K562 (cell line): Measurements from ENCODE around the gene CEP128. TPM values are rescaled to one million over a fixed set of nuclear protein-coding genes. Genes with fewer than 3 reads are reported as not detected.

Experiments used
- ATAC-seq: fragments of 200-7000 bp; cut with Tn5 transposase; 3 replicates; pipeline ENCODE4 v1.9.1; 2020; ENCODE audit warnings: moderate library complexity
- BruUV-seq: library from RNA; stranded (reverse); fragments of 400-500 nt; replicated peaks from 2 replicates; lab custom pipeline; 2021; lab: Mats Ljungman, UMichigan
- CTCF ChIA-PET: fragments of 300-600 bp; formaldehyde crosslinking; extraction: SDS; loops from one replicate; lab custom pipeline; 2021; ENCODE audit warnings: low intra/inter-chr PET ratio; lab: Yijun Ruan, JAX
- POLR2A ChIA-PET: fragments of 300-600, 350-650 bp; sonication (Branson Sonifier 250); formaldehyde crosslinking; extraction: SDS; loops from one replicate; lab custom pipeline; 2021; ENCODE audit warnings: antibody characterized with exemption, inconsistent platforms; lab: Yijun Ruan, JAX
- DNase-seq, 4 experiments: peaks; one replicate each; pipeline versions ENCODE4 v3.0.0 to v3.0.0-alpha.2; 2011 to 2018; ENCODE audit warnings: low spot score in 3 of 4, mixed read lengths in 3 of 4; ENCODE audit errors: extremely low read depth in 1 of 4
- FAIRE-seq: peaks from 2 replicates; lab custom pipeline; 2011; peaks lifted over from hg19 to GRCh38; lab: Jason Lieb, UNC
- H2AFZ ChIP-seq: 2 replicates; pipeline ENCODE4 v1.6.0; 2011; ENCODE audit warnings: low read depth, low read length, control low read depth, inconsistent platforms
- H3K27ac ChIP-seq: fragments of 200-600 bp; 3 replicates; pipeline ENCODE4 v1.8.0; 2011; ENCODE audit warnings: low read depth, mild to moderate bottlenecking, control low read depth, inconsistent platforms, low read length, moderate library complexity, mixed read lengths; ENCODE audit errors: extremely low read depth
- H3K27me3 ChIP-seq, 2 experiments: fragments of 300-600 bp in 1 of 2; 2 replicates in 1 of 2; 3 replicates in 1 of 2; pipeline versions ENCODE4 v1.6.0 to v1.8.0; 2011; ENCODE audit warnings: inconsistent platforms in 2 of 2, low read length in 2 of 2, mild to moderate bottlenecking in 1 of 2, mixed read lengths in 1 of 2, moderate library complexity in 1 of 2; ENCODE audit not compliant: control insufficient read depth in 2 of 2, insufficient read depth in 2 of 2
- H3K36me3 ChIP-seq: fragments of 300-600 bp; 3 replicates; pipeline ENCODE4 v1.8.0; 2011; ENCODE audit warnings: mild to moderate bottlenecking, low read length, inconsistent platforms; ENCODE audit not compliant: control insufficient read depth, insufficient read depth
- H3K4me1 ChIP-seq, 2 experiments: fragments of 200-600 bp in 1 of 2; replicated peaks in 1 of 2; 2 replicates in 1 of 2; 3 replicates in 1 of 2; pipeline versions ENCODE4 v1.5.1 to v1.8.0; 2011; ENCODE audit warnings: inconsistent platforms in 2 of 2, low read length in 2 of 2, mild to moderate bottlenecking in 1 of 2, mixed read lengths in 1 of 2, moderate library complexity in 1 of 2; ENCODE audit not compliant: control insufficient read depth in 2 of 2, insufficient read depth in 2 of 2
- H3K4me2 ChIP-seq: 2 replicates; pipeline ENCODE4 v1.6.1; 2011; ENCODE audit warnings: low read length, control low read depth, inconsistent platforms, mixed read lengths; ENCODE audit not compliant: insufficient read depth
- H3K4me3 ChIP-seq: fragments of 200-600 bp; sonication (generic), shearing (Covaris generic); 2 replicates; pipeline ENCODE4 v1.5.1; 2016; ENCODE audit warnings: control low read depth, inconsistent platforms
- H3K79me2 ChIP-seq: fragments of 200-600 bp; 3 replicates; pipeline ENCODE4 v1.8.0; 2011; ENCODE audit warnings: low read length, inconsistent platforms; ENCODE audit not compliant: control insufficient read depth, insufficient read depth
- H3K9ac ChIP-seq, 2 experiments: 2 replicates each; pipeline versions ENCODE4 v1.6.0 to v1.6.1; 2011; ENCODE audit warnings: low read depth in 2 of 2, low read length in 2 of 2, control low read depth in 1 of 2, inconsistent platforms in 1 of 2, mild to moderate bottlenecking in 1 of 2, mixed read lengths in 1 of 2; ENCODE audit not compliant: insufficient read depth in 1 of 2
- H3K9me1 ChIP-seq: one replicate; pipeline ENCODE4 v1.6.0; 2011; ENCODE audit warnings: inconsistent platforms, mild to moderate bottlenecking, low read length, moderate library complexity; ENCODE audit not compliant: control insufficient read depth, insufficient read depth
- H3K9me3 ChIP-seq: replicated peaks from 2 replicates; pipeline ENCODE4 v1.5.1; 2011; ENCODE audit warnings: low read depth, low read length, inconsistent platforms; ENCODE audit not compliant: control insufficient read depth, insufficient read depth
- H4K20me1 ChIP-seq: replicated peaks from 2 replicates; pipeline ENCODE4 v1.6.1; 2011; ENCODE audit warnings: low read length, inconsistent platforms, mixed read lengths; ENCODE audit not compliant: control insufficient read depth, insufficient read depth
- BRD9 ChIP-seq: fragments of 450-650 bp; IDR thresholded peaks from 2 replicates; pipeline ENCODE4 v1.6.1; 2018; ENCODE audit warnings: low read depth; ENCODE audit not compliant: partially characterized antibody
- DNMT1 ChIP-seq: fragments of 450-650 bp; IDR thresholded peaks from 2 replicates; pipeline ENCODE4 v1.6.1; 2016; ENCODE audit warnings: antibody characterized with exemption, mild to moderate bottlenecking
- ELF4 ChIP-seq: fragments of 450-650 bp; formaldehyde crosslinking; IDR thresholded peaks from 2 replicates; pipeline ENCODE4 v1.4.0; 2022; ENCODE audit warnings: missing genetic modification characterization
- FOXA1 ChIP-seq: fragments of 450-650 bp; IDR thresholded peaks from 2 replicates; pipeline ENCODE4 v1.6.1; 2016; ENCODE audit warnings: mild to moderate bottlenecking, borderline replicate concordance
- FOXK1 ChIP-seq: sonication (generic); formaldehyde crosslinking; IDR thresholded peaks from 2 replicates; pipeline ENCODE4 v1.8.0; 2022; ENCODE audit warnings: missing genetic modification reagents, mild to moderate bottlenecking, borderline replicate concordance
- MYC ChIP-seq, 2 experiments: fragments of 250-450 bp in 1 of 2; sonication (Bioruptor Pico) in 1 of 2; IDR thresholded peaks; 2 replicates each; pipeline versions ENCODE4 v1.5.1 to v1.6.1; 2012 to 2021; ENCODE audit warnings: low read depth in 2 of 2, borderline replicate concordance in 1 of 2, improper control_type of control experiment in 1 of 2, low read length in 1 of 2, mild to moderate bottlenecking in 1 of 2, moderate library complexity in 1 of 2
- MYNN ChIP-seq, 2 experiments: sonication (generic); formaldehyde crosslinking in 1 of 2; IDR thresholded peaks; 2 replicates each; pipeline versions ENCODE4 v1.5.0 to v1.6.1; 2016 to 2020; ENCODE audit warnings: antibody characterized with exemption in 1 of 2, missing genetic modification reagents in 1 of 2
- NR2C1 ChIP-seq, 2 experiments: fragments of 450-650 bp; IDR thresholded peaks; 2 replicates each; pipeline ENCODE4 v1.6.1; 2017; ENCODE audit warnings: mild to moderate bottlenecking in 2 of 2, antibody characterized with exemption in 1 of 2, inconsistent platforms in 1 of 2, missing compliant biosample characterization in 1 of 2, missing genetic modification characterization in 1 of 2
- SAFB ChIP-seq: fragments of 200-400 bp; formaldehyde crosslinking; IDR thresholded peaks from 2 replicates; pipeline ENCODE4 v1.6.1; 2017; ENCODE audit warnings: low read depth, low read length, borderline replicate concordance
- SMAD4 ChIP-seq: fragments of 250-450 bp; sonication (Bioruptor Pico); conservative IDR thresholded peaks from 2 replicates; pipeline ENCODE4 v1.8.0; 2021; ENCODE audit warnings: inconsistent platforms, mild to moderate bottlenecking, moderate library complexity
- SMARCE1 ChIP-seq: fragments of 450-650 bp; IDR thresholded peaks from 2 replicates; pipeline ENCODE4 v1.7.1; 2016; ENCODE audit warnings: mild to moderate bottlenecking
- SREBF1 ChIP-seq: fragments of 150-350 bp; IDR thresholded peaks from 2 replicates; pipeline ENCODE4 v1.6.1; 2014; ENCODE audit warnings: antibody characterized with exemption, low read depth, low read length, borderline replicate concordance
- YBX1 ChIP-seq: fragments of 450-650 bp; IDR thresholded peaks from 2 replicates; pipeline ENCODE4 v1.7.1; 2016; ENCODE audit warnings: mild to moderate bottlenecking
- WGBS: fragments of 100-300 bp; shearing (Covaris generic); methylation state at CpG from one replicate; pipeline ENCODE4 v1.1.6; 2016; ENCODE audit warnings: low coverage, mixed read lengths; ENCODE audit not compliant: insufficient coverage; ENCODE audit errors: missing lambda C conversion rate; 5-methylcytosine and 5-hydroxymethylcytosine counted together
- in situ Hi-C: fragments of 300-500 bp; cut with MboI; formaldehyde crosslinking; loops from 4 replicates; pipeline ENCODE4 v1.15.0; 2018; ENCODE audit warnings: inconsistent platforms, mixed read lengths
- intact Hi-C: fragments of 100-400 bp; cut with micrococcal nuclease; formaldehyde crosslinking; loops from 2 replicates; pipeline ENCODE4 v1.14.2; 2022
- polyA plus RNA-seq, 8 experiments: library from polyadenylated mRNA; depleted of rRNA in 4 of 8; stranded (reverse) in 5 of 8; unstranded in 3 of 8; fragments of >200 nt; fragmentation: Nextera tagmentation in 2 of 8; fragmentation: Illumina TruSeq in 1 of 8; extraction: Ambion mirVana in 2 of 8; extraction: Trizol in 1 of 8; gene quantifications; 2 replicates each; pipeline versions ENCODE4 v1.2.1 to v1.2.3, GENCODE V29; 2011 to 2014; ENCODE audit warnings: inconsistent platforms in 1 of 8, missing spikeins in 1 of 8
- total RNA-seq, 7 experiments: library from RNA; depleted of rRNA in 6 of 7; stranded (reverse); fragments of >200 nt in 6 of 7; fragmentation: Illumina TruSeq in 2 of 7; extraction: Trizol in 2 of 7; gene quantifications; 2 replicates each; pipeline versions ENCODE4 v1.2.1 to v1.2.3, GENCODE V29; 2011 to 2021; ENCODE audit warnings: low replicate concordance in 1 of 7
- TF ChIP-seq, protein P1 (sequence below): fragments of 250-450 bp; sonication (Bioruptor Pico); IDR thresholded peaks from 2 replicates; pipeline ENCODE4 v1.4.0; 2020; ENCODE audit warnings: mild to moderate bottlenecking
- TF ChIP-seq, protein P2 (sequence below), 2 experiments: fragments of 450-650 bp in 1 of 2; sonication (generic) in 1 of 2; formaldehyde crosslinking in 1 of 2; IDR thresholded peaks in 1 of 2; conservative IDR thresholded peaks in 1 of 2; 2 replicates each; pipeline versions ENCODE4 v1.6.1 to v1.8.1; 2016 to 2023; ENCODE audit warnings: mild to moderate bottlenecking in 2 of 2, moderate library complexity in 2 of 2, inconsistent platforms in 1 of 2, missing genetic modification reagents in 1 of 2
- TF ChIP-seq, protein P3 (sequence below): sonication (generic); IDR thresholded peaks from 2 replicates; pipeline ENCODE4 v1.6.1; 2016
- TF ChIP-seq, protein P4 (sequence below): fragments of 450-650 bp; formaldehyde crosslinking; IDR thresholded peaks from 2 replicates; pipeline ENCODE4 v1.4.0; 2020; ENCODE audit warnings: mild to moderate bottlenecking, moderate library complexity

Gene CEP128
- total and polyA plus RNA-seq, 9 of the 15 experiments (the other 6 are each of a cell fraction or from before 2014, with no cell fraction given), result 2.3 to 9.2 (median 4.6) TPM

DNA sequence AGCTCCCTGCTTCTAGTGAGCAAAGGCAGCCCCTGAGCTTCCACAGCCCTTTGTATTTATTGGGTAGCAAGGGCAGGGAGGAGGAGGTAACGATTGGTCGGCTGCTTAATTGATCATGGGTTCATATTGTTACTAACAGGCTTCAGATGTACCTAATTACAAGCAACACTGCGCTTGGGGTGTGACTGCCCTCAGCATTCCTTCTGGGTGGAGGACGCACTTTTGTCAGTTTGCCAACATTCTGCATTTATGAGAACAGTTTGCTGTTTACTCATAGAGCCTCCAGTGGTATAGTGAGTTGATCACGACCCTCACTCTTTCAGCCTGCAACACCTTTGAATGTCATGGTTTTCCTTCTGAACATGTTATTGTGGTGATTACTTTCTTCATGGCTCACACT is 23.5 kb upstream of the CEP128 start:
- in situ Hi-C loops, result no loop called here

More for the DNA sequence above, 23.5 kb upstream of the CEP128 start:
- DNase-seq, result no peak
- H3K4me3 ChIP-seq, result no peak overlapping the region
- H4K20me1 ChIP-seq, result no peaks in the 10 kb centered on the region
- ChIA-PET POLR2A (interaction anchor here (0.8 kb wide), 1 partner anchor 9 kb away, joined by 5 read pairs; the partner anchor contains the start of gene TSHR), CTCF (no interaction called here)
- H2AFZ ChIP-seq, result no peak overlapping the region
- no peaks in the 10 kb centered on the region for H3K9me1 ChIP-seq
- WGBS, result 3% methylated on average over 5 of the region's 5 CpGs
- TF ChIP-seq YBX1 (no peak), MYC (IDR thresholded peaks at IDR 0.05; ENCODE audit: low read depth, low read length) (no peak), MYC (CRISPR knock-in tag; IDR thresholded peaks at IDR 0.05; ENCODE audit: borderline replicate concordance, low read depth) (no peak), SREBF1 (no peak), FOXK1 (CRISPR knock-in tag) (no peak), BRD9 (no peak), SAFB (no peak), FOXA1 (no peak), MYNN (IDR thresholded peaks at IDR 0.05) (no peak), MYNN (CRISPR knock-in tag; IDR thresholded peaks at IDR 0.05) (no peak), ELF4 (CRISPR knock-in tag) (no peak), DNMT1 (no peak), NR2C1 (IDR thresholded peaks at IDR 0.05) (no peak), NR2C1 (tag; IDR thresholded peaks at IDR 0.05) (no peak), SMAD4 (no peak), SMARCE1 (no peak)
- TF ChIP-seq, protein P1, sequence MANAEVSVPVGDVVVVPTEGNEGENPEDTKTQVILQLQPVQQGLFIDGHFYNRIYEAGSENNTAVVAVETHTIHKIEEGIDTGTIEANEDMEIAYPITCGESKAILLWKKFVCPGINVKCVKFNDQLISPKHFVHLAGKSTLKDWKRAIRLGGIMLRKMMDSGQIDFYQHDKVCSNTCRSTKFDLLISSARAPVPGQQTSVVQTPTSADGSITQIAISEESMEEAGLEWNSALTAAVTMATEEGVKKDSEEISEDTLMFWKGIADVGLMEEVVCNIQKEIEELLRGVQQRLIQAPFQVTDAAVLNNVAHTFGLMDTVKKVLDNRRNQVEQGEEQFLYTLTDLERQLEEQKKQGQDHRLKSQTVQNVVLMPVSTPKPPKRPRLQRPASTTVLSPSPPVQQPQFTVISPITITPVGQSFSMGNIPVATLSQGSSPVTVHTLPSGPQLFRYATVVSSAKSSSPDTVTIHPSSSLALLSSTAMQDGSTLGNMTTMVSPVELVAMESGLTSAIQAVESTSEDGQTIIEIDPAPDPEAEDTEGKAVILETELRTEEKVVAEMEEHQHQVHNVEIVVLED (CRISPR knock-in tag), result no peak
- TF ChIP-seq, protein P2, sequence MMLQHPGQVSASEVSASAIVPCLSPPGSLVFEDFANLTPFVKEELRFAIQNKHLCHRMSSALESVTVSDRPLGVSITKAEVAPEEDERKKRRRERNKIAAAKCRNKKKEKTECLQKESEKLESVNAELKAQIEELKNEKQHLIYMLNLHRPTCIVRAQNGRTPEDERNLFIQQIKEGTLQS (IDR thresholded peaks at IDR 0.05), result no peak
- TF ChIP-seq, protein P2 (CRISPR knock-in tag; conservative IDR thresholded peaks at IDR 0.05), result no peak
- TF ChIP-seq, protein P3, sequence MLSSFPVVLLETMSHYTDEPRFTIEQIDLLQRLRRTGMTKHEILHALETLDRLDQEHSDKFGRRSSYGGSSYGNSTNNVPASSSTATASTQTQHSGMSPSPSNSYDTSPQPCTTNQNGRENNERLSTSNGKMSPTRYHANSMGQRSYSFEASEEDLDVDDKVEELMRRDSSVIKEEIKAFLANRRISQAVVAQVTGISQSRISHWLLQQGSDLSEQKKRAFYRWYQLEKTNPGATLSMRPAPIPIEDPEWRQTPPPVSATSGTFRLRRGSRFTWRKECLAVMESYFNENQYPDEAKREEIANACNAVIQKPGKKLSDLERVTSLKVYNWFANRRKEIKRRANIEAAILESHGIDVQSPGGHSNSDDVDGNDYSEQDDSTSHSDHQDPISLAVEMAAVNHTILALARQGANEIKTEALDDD, result no peak
- TF ChIP-seq, protein P4, sequence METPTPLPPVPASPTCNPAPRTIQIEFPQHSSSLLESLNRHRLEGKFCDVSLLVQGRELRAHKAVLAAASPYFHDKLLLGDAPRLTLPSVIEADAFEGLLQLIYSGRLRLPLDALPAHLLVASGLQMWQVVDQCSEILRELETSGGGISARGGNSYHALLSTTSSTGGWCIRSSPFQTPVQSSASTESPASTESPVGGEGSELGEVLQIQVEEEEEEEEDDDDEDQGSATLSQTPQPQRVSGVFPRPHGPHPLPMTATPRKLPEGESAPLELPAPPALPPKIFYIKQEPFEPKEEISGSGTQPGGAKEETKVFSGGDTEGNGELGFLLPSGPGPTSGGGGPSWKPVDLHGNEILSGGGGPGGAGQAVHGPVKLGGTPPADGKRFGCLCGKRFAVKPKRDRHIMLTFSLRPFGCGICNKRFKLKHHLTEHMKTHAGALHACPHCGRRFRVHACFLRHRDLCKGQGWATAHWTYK (CRISPR knock-in tag), result no peak
- FAIRE-seq, result no peak
- no peak overlapping the region for H3K4me2 ChIP-seq
- BruUV-seq, result no TSS peak
- no peaks in the 10 kb centered on the region for H3K4me1 ChIP-seq
- no peak for ATAC-seq
- H3K27me3 ChIP-seq, result no peaks in the 10 kb centered on the region
- H3K36me3 ChIP-seq, result no peaks in the 10 kb centered on the region
- no peaks in the 10 kb centered on the region for H3K9me3 ChIP-seq
- no peaks in the 10 kb centered on the region for H3K79me2 ChIP-seq
- intact Hi-C loops, result no loop called here
- H3K27ac ChIP-seq, result no peak overlapping the region
- H3K9ac ChIP-seq, result no peak overlapping the region
